Activated naive CD4-positive, alpha-beta T cell treated with anti-CD3 and anti-CD28 coated beads, Interleukin-2, amount 50 U/mL, for 72 hours (primary cell): ENCODE results near the gene CARNS1. TPM values are rescaled to one million over a fixed set of nuclear protein-coding genes. Genes with fewer than 3 reads are reported as not detected.

Source experiments
- ATAC-seq, 2 donors: fragments of 150-1000 bp; cut with Tn5 transposase; 2 replicates each; pipeline ENCODE4 v1.10.0; 2021; ENCODE audit warnings: mild to moderate bottlenecking in 2 of 2, moderate library complexity in 2 of 2
- DNase-seq, 2 donors: peaks; one replicate each; pipeline ENCODE4 v3.0.0; 2021 to 2022; ENCODE audit warnings: low spot score in 2 of 2
- H3K27ac Mint-ChIP-seq, 2 donors: one replicate each; pipeline ENCODE4 v1.8.0; 2022; ENCODE audit warnings: mild to moderate bottlenecking in 2 of 2, mixed read lengths in 2 of 2
- H3K36me3 Mint-ChIP-seq, 2 donors: one replicate each; pipeline ENCODE4 v1.8.0; 2022; ENCODE audit warnings: mixed read lengths in 2 of 2
- H3K9me3 Mint-ChIP-seq, 2 donors: one replicate each; pipeline ENCODE4 v1.8.0; 2022; ENCODE audit warnings: mixed read lengths in 2 of 2
- total RNA-seq, 2 donors: library from RNA; stranded (reverse); gene quantifications; one replicate each; pipeline ENCODE4 v1.2.3, GENCODE V29; 2022

Gene CARNS1
- total RNA-seq, 2 donors from 2014 or later, result 1.4 to 4.5 TPM

DNA sequence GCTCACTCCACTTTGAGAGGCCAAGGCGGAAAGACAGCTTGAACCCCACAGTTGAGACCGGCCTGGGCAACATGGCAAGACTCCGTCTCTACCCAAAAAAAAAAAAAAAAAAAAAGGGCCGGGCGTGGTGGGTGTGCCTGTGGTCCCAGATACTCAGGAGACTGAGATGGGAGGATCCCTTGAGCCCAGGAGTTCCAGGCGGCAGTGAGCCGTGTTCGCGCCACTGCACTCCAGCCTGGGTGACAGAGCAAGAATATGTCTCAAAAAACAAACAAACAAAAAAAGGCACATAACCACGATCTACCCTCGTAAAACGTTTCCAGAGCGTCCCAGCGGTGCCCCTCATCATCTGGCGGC is 24.6 kb upstream of the CARNS1 start:
- H3K36me3 Mint-ChIP-seq, result peaks cover 0 to 9% of the 10 kb centered on the region in 2 donors
- H3K27ac Mint-ChIP-seq, result peak overlapping the region; percentile 84 to 88
- DNase-seq (no peak), ATAC-seq (no peak)
- no peaks in the 10 kb centered on the region for H3K9me3 Mint-ChIP-seq

DNA sequence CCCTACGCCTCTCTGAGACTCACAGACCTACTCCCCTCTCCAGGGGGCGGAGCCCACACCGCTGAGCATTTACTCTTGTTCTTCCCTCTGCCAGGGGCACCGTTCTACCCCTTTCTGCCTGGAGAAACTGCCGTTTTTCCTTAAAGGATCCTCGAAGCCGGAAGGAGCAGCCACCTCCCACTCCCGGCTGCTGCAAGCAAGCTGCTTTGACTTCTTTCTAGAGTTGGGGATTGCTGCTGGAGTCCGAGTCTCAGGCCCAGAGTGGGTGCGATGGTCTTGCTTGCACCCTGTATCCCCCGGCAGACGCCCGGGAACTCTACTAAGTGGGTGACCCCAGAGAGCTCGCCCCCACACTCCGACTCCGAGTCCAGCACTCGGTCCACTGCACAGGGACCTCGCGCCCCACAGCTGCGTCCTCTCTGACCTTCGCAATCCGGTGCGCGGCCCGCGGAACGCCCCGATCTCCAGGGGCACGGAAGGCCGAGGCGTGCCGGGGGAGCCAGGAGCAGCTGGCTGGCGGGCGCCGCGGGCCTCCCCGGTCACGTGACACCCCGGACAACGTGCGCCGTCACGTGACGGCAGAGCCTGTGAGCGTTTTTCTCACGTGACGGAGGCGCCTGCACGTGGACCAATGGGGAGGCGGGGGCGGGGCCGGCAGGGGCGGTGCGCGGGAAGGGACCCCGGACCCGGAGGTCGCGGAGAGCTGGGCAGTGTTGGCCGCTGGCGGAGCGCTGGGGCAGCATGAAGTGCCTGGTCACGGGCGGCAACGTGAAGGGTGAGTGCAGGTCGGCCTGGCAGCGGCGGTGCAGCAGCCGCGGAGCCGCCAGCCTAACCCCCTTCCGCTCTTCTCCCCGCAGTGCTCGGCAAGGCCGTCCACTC is 23.9 kb upstream of the CARNS1 start, which contains the start of gene RAD9A:
Gene RAD9A (plus strand): TSS at position 683 of the 879 bp plus-strand sequence. CDS start 59 bp downstream, at position 742.
- Mint-ChIP-seq H3K9me3 (no peaks in the 10 kb centered on the region), H3K27ac (peak within 1 kb of the TSS; percentile 86 to 88), H3K36me3 (peaks cover 3 to 9% of the 10 kb centered on the region in 2 donors)
- DNase-seq (peak; percentile 89 to 94), ATAC-seq (peak; percentile 84 to 88)

DNA sequence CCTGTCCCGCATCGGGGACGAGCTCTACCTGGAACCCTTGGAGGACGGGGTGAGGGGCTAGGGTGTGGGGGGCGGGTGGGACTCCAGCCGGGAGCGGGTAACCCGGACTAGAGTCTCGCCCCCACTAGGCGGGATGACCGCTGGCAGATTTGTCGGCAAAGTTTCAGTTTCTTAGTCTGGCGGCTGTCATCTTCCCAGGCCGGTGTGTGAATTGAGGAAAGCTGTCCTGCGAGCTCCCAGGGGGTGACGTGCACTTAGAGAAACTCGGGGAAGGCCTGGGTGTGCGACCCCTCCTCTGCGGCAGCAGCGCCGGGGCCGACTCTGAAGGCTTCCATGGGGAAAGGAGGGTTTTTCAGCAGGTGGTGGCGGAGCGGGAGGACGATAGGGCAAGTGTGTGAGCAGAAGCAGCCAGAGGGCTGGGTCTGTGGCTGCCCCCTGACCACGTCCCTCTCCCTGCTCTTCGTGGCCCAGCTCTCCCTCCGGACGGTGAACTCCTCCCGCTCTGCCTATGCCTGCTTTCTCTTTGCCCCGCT is 23.2 kb upstream of the CARNS1 start:
- peak overlapping the region; percentile 86 to 88 for H3K27ac Mint-ChIP-seq
- ATAC-seq (no peak), DNase-seq (no peak)
- peaks cover 9 to 10% of the 10 kb centered on the region in 2 donors for H3K36me3 Mint-ChIP-seq
- no peaks in the 10 kb centered on the region for H3K9me3 Mint-ChIP-seq

DNA sequence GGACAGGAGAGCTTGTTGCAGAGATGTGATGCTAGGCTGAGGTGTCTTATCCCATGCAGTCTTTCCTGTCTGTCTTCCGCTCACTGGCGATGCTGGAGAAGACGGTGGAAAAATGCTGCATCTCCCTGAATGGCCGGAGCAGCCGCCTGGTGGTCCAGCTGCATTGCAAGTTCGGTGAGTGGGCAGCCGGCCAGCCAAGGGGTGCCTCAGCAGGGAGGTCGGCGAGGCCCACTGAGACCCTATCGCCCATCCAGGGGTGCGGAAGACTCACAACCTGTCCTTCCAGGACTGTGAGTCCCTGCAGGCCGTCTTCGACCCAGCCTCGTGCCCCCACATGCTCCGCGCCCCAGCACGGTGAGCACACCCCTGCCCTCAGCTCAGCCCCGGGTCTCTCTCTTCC is 22.0 kb upstream of the CARNS1 start:
- ATAC-seq (no peak), DNase-seq (no peak)
- no peak overlapping the region for H3K27ac Mint-ChIP-seq
- H3K9me3 Mint-ChIP-seq, result no peaks in the 10 kb centered on the region
- H3K36me3 Mint-ChIP-seq, result peaks cover 9 to 16% of the 10 kb centered on the region in 2 donors

DNA sequence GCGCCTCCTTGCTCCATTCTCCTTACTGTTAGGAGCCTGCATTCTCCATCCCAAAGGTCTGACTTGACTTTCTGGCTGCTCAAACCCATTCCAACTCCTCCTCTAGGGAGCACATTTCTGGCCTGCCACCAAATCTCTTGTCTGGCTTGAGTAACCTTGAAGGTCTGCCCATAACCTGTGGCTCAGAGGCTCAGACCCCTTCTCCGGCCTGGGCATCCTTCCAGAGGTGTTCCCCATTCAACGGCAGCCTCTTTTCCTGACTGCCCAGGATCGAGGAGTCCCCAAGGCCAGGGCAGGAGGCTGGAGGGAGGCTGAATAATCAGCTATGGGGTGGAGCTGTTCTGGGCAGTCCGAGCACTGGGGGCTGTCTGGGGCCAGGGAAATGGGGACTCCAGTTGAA is 21.5 kb upstream of the CARNS1 start:
- DNase-seq (no peak), ATAC-seq (no peak)
- no peak overlapping the region for H3K27ac Mint-ChIP-seq
- peaks cover 9 to 16% of the 10 kb centered on the region in 2 donors for H3K36me3 Mint-ChIP-seq
- no peaks in the 10 kb centered on the region for H3K9me3 Mint-ChIP-seq

DNA sequence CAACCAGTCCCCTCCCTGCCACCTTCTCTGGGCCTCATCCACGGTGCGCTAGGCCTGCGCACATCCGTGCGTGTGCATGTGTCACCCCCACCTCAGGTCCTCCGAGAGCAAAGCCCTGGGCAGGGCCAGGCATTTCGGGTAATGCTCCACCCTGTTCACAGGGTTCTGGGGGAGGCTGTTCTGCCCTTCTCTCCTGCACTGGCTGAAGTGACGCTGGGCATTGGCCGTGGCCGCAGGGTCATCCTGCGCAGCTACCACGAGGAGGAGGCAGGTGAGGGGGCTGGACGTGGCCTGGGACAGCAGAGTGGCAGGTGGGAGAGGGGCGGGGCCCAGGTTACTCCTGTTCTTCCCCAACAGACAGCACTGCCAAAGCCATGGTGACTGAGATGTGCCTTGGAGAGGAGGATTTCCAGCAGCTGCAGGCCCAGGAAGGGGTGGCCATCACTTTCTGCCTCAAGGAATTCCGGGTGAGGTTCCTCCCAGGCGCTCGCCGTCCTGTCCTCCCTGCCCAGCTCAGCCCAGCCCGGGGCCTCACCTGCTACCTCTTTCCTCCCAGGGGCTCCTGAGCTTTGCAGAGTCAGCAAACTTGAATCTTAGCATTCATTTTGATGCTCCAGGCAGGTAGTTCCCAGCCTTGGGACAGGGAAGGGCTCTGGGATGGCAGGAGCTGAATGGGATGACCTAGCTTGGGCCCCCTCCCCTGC is 19.8 kb upstream of the CARNS1 start:
- ATAC-seq (no peak), DNase-seq (peak in 1 of 2 donors; percentile 54)
- peaks cover 15 to 21% of the 10 kb centered on the region in 2 donors for H3K36me3 Mint-ChIP-seq
- H3K9me3 Mint-ChIP-seq, result no peaks in the 10 kb centered on the region
- H3K27ac Mint-ChIP-seq, result peak overlapping the region in 1 of 2 donors; percentile 38

DNA sequence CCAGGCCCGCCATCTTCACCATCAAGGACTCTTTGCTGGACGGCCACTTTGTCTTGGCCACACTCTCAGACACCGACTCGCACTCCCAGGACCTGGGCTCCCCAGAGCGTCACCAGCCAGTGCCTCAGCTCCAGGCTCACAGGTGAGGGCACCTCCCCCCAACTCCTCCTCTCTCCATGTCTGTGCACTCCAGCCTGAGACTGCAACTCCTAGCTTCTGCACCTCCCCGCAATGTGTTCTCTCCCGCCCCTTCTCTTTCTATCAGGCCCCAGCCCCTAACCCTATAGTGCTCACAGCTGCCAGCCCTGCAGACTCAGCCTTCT is 19.3 kb upstream of the CARNS1 start:
- H3K27ac Mint-ChIP-seq, result peak overlapping the region; percentile 38 to 83
- H3K9me3 Mint-ChIP-seq, result no peaks in the 10 kb centered on the region
- peaks cover 19 to 22% of the 10 kb centered on the region in 2 donors for H3K36me3 Mint-ChIP-seq
- ATAC-seq (no peak), DNase-seq (no peak)

DNA sequence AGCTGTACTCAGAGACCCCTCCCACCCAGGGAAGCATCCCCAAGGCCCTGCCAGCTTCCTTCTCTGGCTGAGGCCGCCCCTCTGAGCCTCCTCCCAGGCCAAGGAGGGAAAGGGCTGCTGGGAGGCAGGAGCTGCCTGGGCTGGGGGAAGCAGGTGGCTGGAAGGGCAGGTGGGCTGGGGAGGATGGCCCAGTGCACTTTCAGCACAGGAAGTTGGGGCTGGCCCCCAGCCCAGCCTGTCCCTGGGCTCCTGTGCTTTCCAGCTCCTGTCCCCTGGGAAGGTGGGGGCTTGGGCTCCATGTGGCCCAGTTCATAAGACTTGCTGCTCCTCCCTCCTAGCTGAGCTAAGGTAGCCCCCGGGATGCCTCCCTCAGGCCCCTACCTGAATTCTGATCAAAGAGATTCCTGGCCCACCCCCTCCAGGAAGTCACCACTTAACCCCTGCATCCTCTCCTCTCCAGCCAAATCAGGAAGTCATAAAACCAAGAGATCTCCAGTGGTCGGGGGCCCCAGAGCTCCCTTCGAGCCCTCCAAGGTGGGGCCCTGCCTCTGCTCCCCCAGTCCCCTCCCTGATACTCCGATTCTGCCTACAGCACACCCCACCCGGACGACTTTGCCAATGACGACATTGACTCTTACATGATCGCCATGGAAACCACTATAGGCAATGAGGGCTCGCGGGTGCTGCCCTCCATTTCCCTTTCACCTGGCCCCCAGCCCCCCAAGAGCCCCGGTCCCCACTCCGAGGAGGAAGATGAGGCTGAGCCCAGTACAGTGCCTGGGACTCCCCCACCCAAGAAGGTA is 18.7 kb upstream of the CARNS1 start:
- DNase-seq, result peak in 1 of 2 donors; percentile 54
- ATAC-seq, result no peak

DNA sequence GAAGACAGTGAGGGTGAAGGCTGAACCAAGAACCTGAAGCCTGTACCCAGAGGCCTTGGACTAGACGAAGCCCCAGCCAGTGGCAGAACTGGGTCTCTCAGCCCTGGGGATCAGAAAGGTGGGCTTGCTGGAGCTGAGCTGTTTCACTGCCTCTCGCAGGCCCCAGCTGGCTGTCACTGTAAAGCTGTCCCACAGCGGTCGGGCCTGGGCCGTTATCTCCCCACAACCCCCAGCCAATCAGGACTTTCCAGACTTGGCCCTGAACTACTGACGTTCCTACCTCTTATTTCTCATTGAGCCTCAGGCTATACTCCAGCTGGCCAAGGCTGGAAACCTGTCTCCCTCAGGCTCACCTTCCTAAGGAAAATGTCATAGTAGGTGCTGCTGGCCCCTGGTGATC is 17.9 kb upstream of the CARNS1 start:
- ATAC-seq, result no peak
- Mint-ChIP-seq H3K36me3 (peaks cover 19 to 22% of the 10 kb centered on the region in 2 donors), H3K9me3 (no peaks in the 10 kb centered on the region), H3K27ac (peak overlapping the region; percentile 38 to 81)
- DNase-seq, result peak in 1 of 2 donors; percentile 57

More for the DNA sequence above, 18.7 kb upstream of the CARNS1 start:
- no peaks in the 10 kb centered on the region for H3K9me3 Mint-ChIP-seq
- peak overlapping the region; percentile 38 to 89 for H3K27ac Mint-ChIP-seq
- H3K36me3 Mint-ChIP-seq, result peaks cover 19 to 22% of the 10 kb centered on the region in 2 donors

DNA sequence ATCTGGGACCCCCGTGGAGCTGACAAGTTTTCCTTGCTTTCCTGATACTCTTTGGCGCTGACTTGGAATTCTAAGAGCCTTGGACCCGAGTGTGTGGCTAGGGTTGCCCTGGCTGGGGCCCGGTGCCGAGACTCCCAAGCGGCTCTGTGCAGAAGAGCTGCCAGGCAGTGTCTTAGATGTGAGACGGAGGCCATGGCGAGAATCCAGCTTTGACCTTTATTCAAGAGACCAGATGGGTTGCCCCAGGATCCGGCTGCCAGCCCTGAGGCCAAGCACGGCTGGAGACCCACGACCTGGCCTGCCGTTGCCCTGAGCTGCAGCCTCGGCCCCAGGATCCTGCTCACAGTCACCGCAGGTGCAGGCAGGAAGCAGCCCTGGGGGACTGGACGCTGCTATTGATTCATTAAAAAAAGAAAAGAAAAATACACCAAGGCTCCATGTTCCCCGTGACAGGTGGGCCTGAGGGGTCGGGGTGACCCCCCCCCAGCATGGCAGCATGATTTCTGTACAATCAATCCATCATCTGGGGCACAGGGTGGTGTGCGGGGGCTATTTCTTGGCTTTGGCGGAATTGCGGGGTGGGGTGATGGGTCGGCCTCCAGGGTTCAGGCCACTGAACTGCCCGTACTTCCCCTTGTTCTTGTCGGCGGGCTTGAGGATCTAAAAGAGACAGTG is 17.4 kb upstream of the CARNS1 start:
- peak overlapping the region; percentile 38 to 81 for H3K27ac Mint-ChIP-seq
- DNase-seq (peak in 1 of 2 donors; percentile 53), ATAC-seq (no peak)
- H3K9me3 Mint-ChIP-seq, result no peaks in the 10 kb centered on the region
- H3K36me3 Mint-ChIP-seq, result peaks cover 19 to 22% of the 10 kb centered on the region in 2 donors

DNA sequence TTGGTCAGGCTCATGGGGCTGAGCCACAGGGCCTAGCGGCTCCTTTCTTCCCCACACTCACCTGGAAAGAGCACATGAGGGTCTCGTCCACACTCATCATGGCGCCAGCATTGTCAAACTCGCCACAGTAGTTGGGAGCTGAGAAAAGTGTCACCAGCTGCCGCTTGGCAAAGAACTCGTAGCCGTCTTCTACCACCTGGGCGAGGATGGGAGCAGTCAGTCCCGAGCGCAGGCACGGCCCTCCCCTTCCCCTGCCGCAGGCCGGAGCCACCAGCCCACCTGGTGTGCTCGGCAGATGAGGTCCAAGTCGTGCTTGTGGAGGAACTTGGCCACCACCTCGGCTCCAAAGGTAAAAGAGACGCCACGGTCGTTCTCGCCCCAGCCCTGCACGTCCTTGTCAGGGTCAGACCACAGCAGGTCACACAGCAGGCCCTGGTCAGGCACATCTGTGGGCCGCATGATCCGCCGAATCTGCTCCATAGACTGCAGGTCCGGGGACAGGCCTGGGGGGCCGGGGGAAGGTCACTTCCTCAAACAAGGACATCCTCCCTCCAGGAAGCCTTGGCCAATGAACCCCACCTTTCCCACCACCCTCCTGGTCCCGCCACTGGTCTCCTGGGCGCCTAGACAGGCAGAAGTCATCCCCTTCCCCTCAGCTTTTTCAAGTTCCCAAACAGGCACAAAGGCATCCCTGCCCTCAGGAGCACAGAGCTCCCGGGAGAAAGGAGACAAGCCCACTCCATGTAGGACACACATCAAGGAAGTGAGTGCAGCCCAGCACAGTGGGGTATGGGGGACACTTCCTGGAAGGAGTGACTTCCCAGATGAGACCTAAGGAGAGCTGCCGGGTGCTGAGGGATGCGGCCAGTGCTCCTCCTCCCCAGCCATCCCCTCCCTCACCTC is 16.6 kb upstream of the CARNS1 start:
- ATAC-seq, result no peak
- H3K9me3 Mint-ChIP-seq, result no peaks in the 10 kb centered on the region
- DNase-seq, result peak in 1 of 2 donors; percentile 55
- H3K27ac Mint-ChIP-seq, result peak overlapping the region in 1 of 2 donors; percentile 72
- H3K36me3 Mint-ChIP-seq, result peaks cover 13 to 22% of the 10 kb centered on the region in 2 donors

DNA sequence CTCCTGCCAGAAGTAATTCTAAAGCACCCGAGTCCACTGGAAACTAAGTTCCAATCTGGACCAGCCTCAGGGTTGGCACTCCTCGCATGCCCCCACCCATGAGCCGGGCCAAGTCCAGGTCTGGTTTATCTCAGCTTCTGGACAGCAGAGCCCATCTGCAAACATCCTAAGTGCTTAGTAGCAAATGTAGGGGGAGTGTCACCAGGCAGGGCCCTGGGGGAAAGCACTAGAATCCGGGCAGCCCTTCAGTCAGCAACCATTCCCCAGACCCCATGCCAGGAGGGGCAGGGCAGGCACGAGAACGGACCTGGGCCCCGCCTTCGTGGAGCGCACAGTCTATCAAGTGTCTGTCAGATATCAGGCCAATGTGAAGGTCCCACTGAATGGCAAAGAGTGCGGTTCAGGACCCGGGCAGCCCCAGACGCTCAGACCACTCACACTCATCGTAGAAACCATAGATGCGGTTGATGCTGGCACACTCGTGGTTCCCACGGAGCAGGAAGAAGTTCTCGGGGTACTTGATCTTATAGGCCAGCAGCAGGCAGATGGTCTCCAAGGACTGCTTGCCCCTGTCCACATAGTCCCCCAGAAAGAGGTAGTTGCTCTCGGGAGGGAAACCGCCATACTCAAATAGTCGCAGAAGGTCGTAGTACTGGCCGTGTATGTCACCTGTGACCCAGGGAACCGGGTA is 15.1 kb upstream of the CARNS1 start:
- peak in 1 of 2 donors; percentile 67 for DNase-seq
- Mint-ChIP-seq H3K27ac (peak overlapping the region; percentile 79 to 92), H3K9me3 (no peaks in the 10 kb centered on the region), H3K36me3 (peaks cover 20 to 35% of the 10 kb centered on the region in 2 donors)
- ATAC-seq, result peak in 1 of 2 donors; percentile 1

DNA sequence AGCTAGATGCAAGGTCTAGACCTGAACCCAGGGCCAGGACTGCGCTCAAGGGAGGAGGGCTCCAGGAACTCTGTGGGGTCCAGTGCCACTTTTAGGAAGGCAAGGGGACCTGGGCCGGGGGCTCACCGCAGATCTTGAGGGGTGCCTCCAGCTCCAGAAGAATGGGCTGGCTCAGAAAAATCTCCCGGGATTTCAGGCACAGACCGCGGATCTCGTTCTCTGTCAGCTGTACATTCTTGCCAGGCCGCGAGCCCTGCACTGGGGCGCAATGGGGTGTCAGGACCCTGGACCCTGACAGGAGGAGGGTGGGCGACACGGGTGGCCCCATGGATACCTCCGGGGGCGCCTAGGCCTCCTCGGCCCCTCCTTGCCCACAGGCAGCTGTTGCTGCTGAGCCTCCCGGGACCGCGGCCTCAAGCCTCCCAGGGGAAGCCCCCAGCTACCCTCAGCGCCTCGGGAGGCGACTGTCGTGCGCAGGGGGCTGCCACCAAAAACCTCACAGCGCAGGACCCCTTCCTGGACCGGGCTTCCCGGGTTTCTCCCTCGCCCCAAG is 14.5 kb upstream of the CARNS1 start:
- Mint-ChIP-seq H3K36me3 (peaks cover 22 to 41% of the 10 kb centered on the region in 2 donors), H3K9me3 (no peaks in the 10 kb centered on the region), H3K27ac (peak overlapping the region; percentile 79 to 92)
- DNase-seq, result no peak
- ATAC-seq, result peak in 1 of 2 donors; percentile 3

DNA sequence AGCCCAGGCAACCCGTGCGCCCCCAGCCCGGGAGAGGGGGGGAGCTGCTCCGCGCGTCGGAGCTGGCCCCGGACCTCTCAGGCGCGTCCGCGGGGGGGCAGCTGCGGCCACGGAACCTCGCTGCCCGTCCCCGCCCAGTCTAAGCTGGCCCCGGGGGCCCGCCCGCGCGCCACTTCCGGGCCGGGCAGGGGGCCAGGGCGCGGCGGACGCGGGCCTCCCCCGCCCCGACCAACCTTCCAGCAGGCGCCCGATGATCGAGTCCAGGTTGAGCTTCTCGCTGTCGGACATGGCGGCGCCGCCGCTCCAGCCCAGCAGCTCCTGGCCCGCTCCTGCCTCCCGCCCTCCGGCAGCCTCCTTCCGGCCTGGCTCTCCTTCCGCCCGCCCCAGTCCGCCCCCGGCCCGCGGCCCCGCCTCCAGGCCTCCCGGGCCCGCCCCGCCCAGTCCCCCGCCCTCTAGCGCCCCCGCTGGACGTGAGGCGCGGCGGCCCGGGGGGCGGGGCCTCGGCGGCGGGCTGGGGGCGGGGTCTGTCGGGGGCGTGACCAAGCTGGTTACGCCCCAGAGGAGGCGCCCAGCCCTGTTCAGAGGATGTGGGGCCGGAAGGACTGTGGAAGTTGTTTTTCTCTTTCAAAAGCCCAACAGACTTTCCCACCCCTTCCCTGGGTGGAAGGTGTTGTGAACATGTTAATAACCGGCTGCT is 13.8 kb upstream of the CARNS1 start, which contains the start of gene PPP1CA:
Gene PPP1CA (minus strand): TSS at position 364 of the 697 bp plus-strand sequence. CDS start 76 bp downstream, at position 288.
- peak; percentile 93 to 94 for DNase-seq
- Mint-ChIP-seq H3K9me3 (no peaks in the 10 kb centered on the region), H3K27ac (peak within 1 kb of the TSS; percentile 79 to 92), H3K36me3 (peaks cover 22 to 43% of the 10 kb centered on the region in 2 donors)
- ATAC-seq, result peak; percentile 73 to 81
